Measurements from ENCODE around the gene OSBP2. TPM values are rescaled to one million over a fixed set of nuclear protein-coding genes. Genes with fewer than 3 reads are reported as not detected.

OSBP2 gene
- total and polyA plus RNA-seq, 2 experiments from 2014 or later, result 2.1 to 2.9 TPM

GRCh38 chr22:30884211-30885000, 189.7 kb downstream of the OSBP2 start:
- H3K4me1 ChIP-seq (ENCODE audit: insufficient read depth), result peaks cover 5% of the 10 kb centered on the region; the same call in 1 of the 2 replicates
- no peaks in the 10 kb centered on the region for H3F3A ChIP-seq (replicated peaks; ENCODE audit: low read depth)
- peaks cover 11% of the 10 kb centered on the region for H3K27me3 Mint-ChIP-seq (ENCODE audit: insufficient read depth, low read depth, poor library complexity)
- no peaks in the 10 kb centered on the region for H3K36me3 ChIP-seq (ENCODE audit: insufficient read depth)
- ATAC-seq (no peak), DNase-seq (ENCODE audit: low spot score) (no peak)
- H3K79me2 ChIP-seq (replicated peaks; ENCODE audit: insufficient read depth), result no peaks in the 10 kb centered on the region
- H2AFZ ChIP-seq, result no peak overlapping the region
- H3K4me3 ChIP-seq, result no peak overlapping the region
- H3K9me3 Mint-ChIP-seq, result no peaks in the 10 kb centered on the region
- H3K27ac Mint-ChIP-seq, result no peak overlapping the region
- H3K36me3 Mint-ChIP-seq (ENCODE audit: low read depth), result peaks cover 3% of the 10 kb centered on the region; the same call in 1 of the 3 replicates
- no peak overlapping the region for H3K27ac ChIP-seq (ENCODE audit: low read depth)
- no peaks in the 10 kb centered on the region for H3K9me2 ChIP-seq (ENCODE audit: insufficient read depth)
- TF ChIP-seq, protein P1, sequence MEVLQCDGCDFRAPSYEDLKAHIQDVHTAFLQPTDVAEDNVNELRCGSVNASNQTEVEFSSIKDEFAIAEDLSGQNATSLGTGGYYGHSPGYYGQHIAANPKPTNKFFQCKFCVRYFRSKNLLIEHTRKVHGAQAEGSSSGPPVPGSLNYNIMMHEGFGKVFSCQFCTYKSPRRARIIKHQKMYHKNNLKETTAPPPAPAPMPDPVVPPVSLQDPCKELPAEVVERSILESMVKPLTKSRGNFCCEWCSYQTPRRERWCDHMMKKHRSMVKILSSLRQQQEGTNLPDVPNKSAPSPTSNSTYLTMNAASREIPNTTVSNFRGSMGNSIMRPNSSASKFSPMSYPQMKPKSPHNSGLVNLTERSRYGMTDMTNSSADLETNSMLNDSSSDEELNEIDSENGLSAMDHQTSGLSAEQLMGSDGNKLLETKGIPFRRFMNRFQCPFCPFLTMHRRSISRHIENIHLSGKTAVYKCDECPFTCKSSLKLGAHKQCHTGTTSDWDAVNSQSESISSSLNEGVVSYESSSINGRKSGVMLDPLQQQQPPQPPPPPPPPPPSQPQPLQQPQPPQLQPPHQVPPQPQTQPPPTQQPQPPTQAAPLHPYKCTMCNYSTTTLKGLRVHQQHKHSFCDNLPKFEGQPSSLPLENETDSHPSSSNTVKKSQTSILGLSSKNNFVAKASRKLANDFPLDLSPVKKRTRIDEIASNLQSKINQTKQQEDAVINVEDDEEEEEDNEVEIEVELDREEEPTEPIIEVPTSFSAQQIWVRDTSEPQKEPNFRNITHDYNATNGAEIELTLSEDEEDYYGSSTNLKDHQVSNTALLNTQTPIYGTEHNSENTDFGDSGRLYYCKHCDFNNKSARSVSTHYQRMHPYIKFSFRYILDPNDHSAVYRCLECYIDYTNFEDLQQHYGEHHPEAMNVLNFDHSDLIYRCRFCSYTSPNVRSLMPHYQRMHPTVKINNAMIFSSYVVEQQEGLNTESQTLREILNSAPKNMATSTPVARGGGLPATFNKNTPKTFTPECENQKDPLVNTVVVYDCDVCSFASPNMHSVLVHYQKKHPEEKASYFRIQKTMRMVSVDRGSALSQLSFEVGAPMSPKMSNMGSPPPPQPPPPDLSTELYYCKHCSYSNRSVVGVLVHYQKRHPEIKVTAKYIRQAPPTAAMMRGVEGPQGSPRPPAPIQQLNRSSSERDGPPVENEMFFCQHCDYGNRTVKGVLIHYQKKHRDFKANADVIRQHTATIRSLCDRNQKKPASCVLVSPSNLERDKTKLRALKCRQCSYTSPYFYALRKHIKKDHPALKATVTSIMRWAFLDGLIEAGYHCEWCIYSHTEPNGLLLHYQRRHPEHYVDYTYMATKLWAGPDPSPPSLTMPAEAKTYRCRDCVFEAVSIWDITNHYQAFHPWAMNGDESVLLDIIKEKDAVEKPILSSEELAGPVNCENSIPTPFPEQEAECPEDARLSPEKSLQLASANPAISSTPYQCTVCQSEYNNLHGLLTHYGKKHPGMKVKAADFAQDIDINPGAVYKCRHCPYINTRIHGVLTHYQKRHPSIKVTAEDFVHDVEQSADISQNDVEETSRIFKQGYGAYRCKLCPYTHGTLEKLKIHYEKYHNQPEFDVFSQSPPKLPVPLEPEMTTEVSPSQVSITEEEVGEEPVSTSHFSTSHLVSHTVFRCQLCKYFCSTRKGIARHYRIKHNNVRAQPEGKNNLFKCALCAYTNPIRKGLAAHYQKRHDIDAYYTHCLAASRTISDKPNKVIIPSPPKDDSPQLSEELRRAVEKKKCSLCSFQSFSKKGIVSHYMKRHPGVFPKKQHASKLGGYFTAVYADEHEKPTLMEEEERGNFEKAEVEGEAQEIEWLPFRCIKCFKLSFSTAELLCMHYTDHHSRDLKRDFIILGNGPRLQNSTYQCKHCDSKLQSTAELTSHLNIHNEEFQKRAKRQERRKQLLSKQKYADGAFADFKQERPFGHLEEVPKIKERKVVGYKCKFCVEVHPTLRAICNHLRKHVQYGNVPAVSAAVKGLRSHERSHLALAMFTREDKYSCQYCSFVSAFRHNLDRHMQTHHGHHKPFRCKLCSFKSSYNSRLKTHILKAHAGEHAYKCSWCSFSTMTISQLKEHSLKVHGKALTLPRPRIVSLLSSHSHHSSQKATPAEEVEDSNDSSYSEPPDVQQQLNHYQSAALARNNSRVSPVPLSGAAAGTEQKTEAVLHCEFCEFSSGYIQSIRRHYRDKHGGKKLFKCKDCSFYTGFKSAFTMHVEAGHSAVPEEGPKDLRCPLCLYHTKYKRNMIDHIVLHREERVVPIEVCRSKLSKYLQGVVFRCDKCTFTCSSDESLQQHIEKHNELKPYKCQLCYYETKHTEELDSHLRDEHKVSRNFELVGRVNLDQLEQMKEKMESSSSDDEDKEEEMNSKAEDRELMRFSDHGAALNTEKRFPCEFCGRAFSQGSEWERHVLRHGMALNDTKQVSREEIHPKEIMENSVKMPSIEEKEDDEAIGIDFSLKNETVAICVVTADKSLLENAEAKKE (CRISPR knock-in tag; IDR thresholded peaks at IDR 0.05), result no peak
- TF ChIP-seq STAT1 (IDR thresholded peaks at IDR 0.05; ENCODE audit: unreplicated experiment) (no peak), ZNF114 (CRISPR knock-in tag; IDR thresholded peaks at IDR 0.05) (no peak), REST (IDR thresholded peaks at IDR 0.05; ENCODE audit: unreplicated experiment) (no peak), CREB1 (CRISPR knock-in tag; IDR thresholded peaks at IDR 0.05; ENCODE audit: low read depth) (no peak), NANOG (IDR thresholded peaks at IDR 0.05; ENCODE audit: borderline replicate concordance) (no peak)
- H4K20me1 ChIP-seq (replicated peaks; ENCODE audit: insufficient read depth), result no peaks in the 10 kb centered on the region
- no peak overlapping the region for H3K4me3 Mint-ChIP-seq
- no peak overlapping the region for H3K4me2 ChIP-seq
- no peaks in the 10 kb centered on the region for H3K27me3 ChIP-seq (ENCODE audit: insufficient read depth)
- H3K4me1 Mint-ChIP-seq, result peaks cover 15% of the 10 kb centered on the region
